ENCODE results near the gene PRKCZ. TPM values are rescaled to one million over a fixed set of nuclear protein-coding genes. Genes with fewer than 3 reads are reported as not detected.

PRKCZ gene
- total RNA-seq, 2 donors from 2014 or later: 12.3 to 16.8 TPM

GRCh38 chr1:2194319-2194897 lies 144.2 kb downstream of the PRKCZ start, which contains the start of gene FAAP20:
Gene FAAP20 (minus strand): TSS chr1:2194772. CDS start chr1:2194749, 23 bp downstream.
- Mint-ChIP-seq H3K4me3 (peak within 1 kb of the TSS; percentile 91 to 95), H3K27me3 (ENCODE audit: low read depth) (no peaks in the 10 kb centered on the region), H3K9me3 (no peaks in the 10 kb centered on the region), H3K27ac (peak within 1 kb of the TSS; percentile 87), H3K4me1 (ENCODE audit: low read depth) (peaks cover 22% of the 10 kb centered on the region), H3K36me3 (ENCODE audit: insufficient read depth in 2 of 2) (no peaks in the 10 kb centered on the region)
- DNase-seq: peak in 1 of 2 donors; percentile 77
- peak; percentile 61 to 68 for ATAC-seq (replicated peaks in 1 of 2)

- H3K4me3 Mint-ChIP-seq: peak overlapping the region; percentile 91 to 95
- ATAC-seq (replicated peaks in 1 of 2) (peak; percentile 77 to 81), DNase-seq (peak; percentile 92 to 93)
- peak overlapping the region; percentile 87 for H3K27ac Mint-ChIP-seq
- H3K27me3 Mint-ChIP-seq (ENCODE audit: low read depth): no peaks in the 10 kb centered on the region
- peaks cover 28% of the 10 kb centered on the region for H3K4me1 Mint-ChIP-seq (ENCODE audit: low read depth)
- H3K36me3 Mint-ChIP-seq (ENCODE audit: insufficient read depth in 2 of 2): no peaks in the 10 kb centered on the region
- H3K9me3 Mint-ChIP-seq: no peaks in the 10 kb centered on the region
These were observed 144.9 kb downstream of the PRKCZ start for GRCh38 chr1:2194898-2195673.

- Mint-ChIP-seq H3K36me3 (ENCODE audit: insufficient read depth in 2 of 2) (no peaks in the 10 kb centered on the region), H3K27ac (no peak overlapping the region), H3K4me1 (ENCODE audit: low read depth) (peaks cover 25% of the 10 kb centered on the region), H3K27me3 (ENCODE audit: low read depth) (no peaks in the 10 kb centered on the region), H3K4me3 (no peak overlapping the region), H3K9me3 (no peaks in the 10 kb centered on the region)
- ATAC-seq (replicated peaks in 1 of 2) (no peak), DNase-seq (no peak)
These were observed 145.6 kb downstream of the PRKCZ start for GRCh38 chr1:2195785-2196184.

GRCh38 chr1:2196901-2197638 lies 146.9 kb downstream of the PRKCZ start:
- no peak for DNase-seq
- H3K27ac Mint-ChIP-seq: no peak overlapping the region

GRCh38 chr1:2197707-2198165 lies 147.5 kb downstream of the PRKCZ start:
- Mint-ChIP-seq H3K36me3 (ENCODE audit: insufficient read depth in 2 of 2) (no peaks in the 10 kb centered on the region), H3K4me3 (no peak overlapping the region), H3K9me3 (no peaks in the 10 kb centered on the region), H3K4me1 (ENCODE audit: low read depth) (peaks cover 16% of the 10 kb centered on the region), H3K27ac (no peak overlapping the region), H3K27me3 (ENCODE audit: low read depth) (no peaks in the 10 kb centered on the region)
- DNase-seq: no peak
- no peak for ATAC-seq (replicated peaks in 1 of 2)

More at GRCh38 chr1:2196901-2197638, 146.9 kb downstream of the PRKCZ start:
- H3K27me3 Mint-ChIP-seq (ENCODE audit: low read depth): no peaks in the 10 kb centered on the region
- no peak overlapping the region for H3K4me3 Mint-ChIP-seq
- H3K9me3 Mint-ChIP-seq: no peaks in the 10 kb centered on the region
- no peaks in the 10 kb centered on the region for H3K36me3 Mint-ChIP-seq (ENCODE audit: insufficient read depth in 2 of 2)
- H3K4me1 Mint-ChIP-seq (ENCODE audit: low read depth): peaks cover 16% of the 10 kb centered on the region
- ATAC-seq (replicated peaks in 1 of 2): no peak

GRCh38 chr1:2198571-2198970 lies 148.4 kb downstream of the PRKCZ start:
- no peaks in the 10 kb centered on the region for H3K27me3 Mint-ChIP-seq (ENCODE audit: low read depth)

GRCh38 chr1:2199042-2199810 lies 149.0 kb downstream of the PRKCZ start:
- peak overlapping the region; percentile 85 for H3K27ac Mint-ChIP-seq
- no peaks in the 10 kb centered on the region for H3K36me3 Mint-ChIP-seq (ENCODE audit: insufficient read depth in 2 of 2)
- peak overlapping the region; percentile 89 to 94 for H3K4me3 Mint-ChIP-seq
- no peaks in the 10 kb centered on the region for H3K27me3 Mint-ChIP-seq (ENCODE audit: low read depth)
- DNase-seq (peak; percentile 85 to 87), ATAC-seq (replicated peaks in 1 of 2) (peak; percentile 65 to 72)
- no peaks in the 10 kb centered on the region for H3K9me3 Mint-ChIP-seq
- H3K4me1 Mint-ChIP-seq (ENCODE audit: low read depth): peaks cover 16% of the 10 kb centered on the region

More at GRCh38 chr1:2198571-2198970, 148.4 kb downstream of the PRKCZ start:
- no peaks in the 10 kb centered on the region for H3K9me3 Mint-ChIP-seq
- H3K4me1 Mint-ChIP-seq (ENCODE audit: low read depth): peaks cover 16% of the 10 kb centered on the region
- H3K27ac Mint-ChIP-seq: peak overlapping the region; percentile 45
- no peaks in the 10 kb centered on the region for H3K36me3 Mint-ChIP-seq (ENCODE audit: insufficient read depth in 2 of 2)
- H3K4me3 Mint-ChIP-seq: peak overlapping the region; percentile 89 to 94
- DNase-seq: no peak
- no peak for ATAC-seq (replicated peaks in 1 of 2)

GRCh38 chr1:2200308-2200943 lies 150.2 kb downstream of the PRKCZ start:
- ATAC-seq (replicated peaks in 1 of 2) (no peak), DNase-seq (no peak)
- Mint-ChIP-seq H3K4me1 (ENCODE audit: low read depth) (peaks cover 16% of the 10 kb centered on the region), H3K27me3 (ENCODE audit: low read depth) (no peaks in the 10 kb centered on the region), H3K27ac (no peak overlapping the region), H3K36me3 (ENCODE audit: insufficient read depth in 2 of 2) (no peaks in the 10 kb centered on the region), H3K9me3 (no peaks in the 10 kb centered on the region), H3K4me3 (peak overlapping the region; percentile 89 to 94)

- DNase-seq (no peak), ATAC-seq (replicated peaks in 1 of 2) (no peak)
- H3K4me1 Mint-ChIP-seq (ENCODE audit: low read depth): peaks cover 16% of the 10 kb centered on the region
- no peak overlapping the region for H3K4me3 Mint-ChIP-seq
- no peaks in the 10 kb centered on the region for H3K36me3 Mint-ChIP-seq (ENCODE audit: insufficient read depth in 2 of 2)
- H3K27ac Mint-ChIP-seq: no peak overlapping the region
- no peaks in the 10 kb centered on the region for H3K27me3 Mint-ChIP-seq (ENCODE audit: low read depth)
- H3K9me3 Mint-ChIP-seq: no peaks in the 10 kb centered on the region
These were observed 150.9 kb downstream of the PRKCZ start for GRCh38 chr1:2201062-2201461.

GRCh38 chr1:2202008-2202575 lies 151.9 kb downstream of the PRKCZ start:
- peak overlapping the region; percentile 19 for H3K27ac Mint-ChIP-seq
- ATAC-seq (replicated peaks in 1 of 2) (no peak), DNase-seq (no peak)
- peaks cover 16% of the 10 kb centered on the region for H3K4me1 Mint-ChIP-seq (ENCODE audit: low read depth)
- no peaks in the 10 kb centered on the region for H3K9me3 Mint-ChIP-seq
- no peak overlapping the region for H3K4me3 Mint-ChIP-seq
- H3K36me3 Mint-ChIP-seq (ENCODE audit: insufficient read depth in 2 of 2): no peaks in the 10 kb centered on the region
- no peaks in the 10 kb centered on the region for H3K27me3 Mint-ChIP-seq (ENCODE audit: low read depth)

- H3K4me1 Mint-ChIP-seq (ENCODE audit: low read depth): peaks cover 16% of the 10 kb centered on the region
- H3K4me3 Mint-ChIP-seq: no peak overlapping the region
- H3K36me3 Mint-ChIP-seq (ENCODE audit: insufficient read depth in 2 of 2): no peaks in the 10 kb centered on the region
- H3K27me3 Mint-ChIP-seq (ENCODE audit: low read depth): no peaks in the 10 kb centered on the region
- no peak overlapping the region for H3K27ac Mint-ChIP-seq
- DNase-seq (no peak), ATAC-seq (replicated peaks in 1 of 2) (no peak)
- H3K9me3 Mint-ChIP-seq: no peaks in the 10 kb centered on the region
These were observed 152.8 kb downstream of the PRKCZ start for GRCh38 chr1:2202843-2203601.
